Head of caudate nucleus (tissue), 42 donors: ENCODE data around the gene GTF2F2.
"Not testable (repeated sequence)": the region's sequence is repeated elsewhere in the genome, so short reads cannot be mapped to it uniquely, and the experiment has no call there.

ENCODE experiments used
- DNase-seq, 42 donors: peaks; one replicate each; pipeline versions ENCODE4 v3.0.0 to v3.0.0-alpha.2; 2020 to 2021; ENCODE audit warnings: mixed read lengths in 7 of 42
- intact Hi-C: fragments of 100-400 bp; cut with DNase I; formaldehyde crosslinking; loops from one replicate; pipeline ENCODE4 v1.15.0; 2022

Gene GTF2F2

GRCh38 chr13:45229172-45229571 lies 108.9 kb downstream of the GTF2F2 start:
- DNase-seq, result peak in 26 of 42 donors; percentile 6 to 68 (median 44)

GRCh38 chr13:45231305-45231704 lies 111.0 kb downstream of the GTF2F2 start:
- no peak for DNase-seq
- intact Hi-C loops, result no loop called here

More at GRCh38 chr13:45229172-45229571, 108.9 kb downstream of the GTF2F2 start:
- intact Hi-C loops, result no loop called here

GRCh38 chr13:45231722-45232121 lies 111.4 kb downstream of the GTF2F2 start:
- no peak for DNase-seq
- intact Hi-C loops, result no loop called here

GRCh38 chr13:45232591-45232990 lies 112.3 kb downstream of the GTF2F2 start:
- intact Hi-C loops, result no loop called here
- no peak for DNase-seq

- DNase-seq, result no peak
- intact Hi-C loops, result no loop called here
Measured at GRCh38 chr13:45238945-45239795, 118.9 kb downstream of the GTF2F2 start.

- DNase-seq, result no peak
- intact Hi-C loops, result no loop called here
Measured at GRCh38 chr13:45240143-45240542, 119.8 kb downstream of the GTF2F2 start.

- DNase-seq, result no peak
- intact Hi-C loops, result no loop called here
Measured at GRCh38 chr13:45242070-45242469, 121.8 kb downstream of the GTF2F2 start.

DNA sequence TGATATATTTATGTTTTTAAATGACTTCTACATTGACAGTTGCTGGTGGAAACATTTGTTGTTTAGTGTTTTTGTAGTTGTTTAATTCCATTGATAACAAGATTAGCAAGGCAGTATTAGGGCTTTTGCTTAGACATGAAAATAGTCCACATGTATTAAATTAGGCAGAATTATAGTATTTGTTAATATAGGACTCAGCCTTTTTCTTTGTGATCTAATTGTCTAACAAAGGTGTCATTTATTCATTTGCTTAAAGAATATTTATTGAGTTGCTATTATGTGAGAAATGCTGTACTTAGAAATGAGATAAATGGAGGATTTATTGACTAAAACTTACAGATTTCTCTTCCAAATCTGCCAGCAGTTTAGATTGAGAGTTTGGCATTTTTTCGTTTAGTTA lies 122.2 kb downstream of the GTF2F2 start:
- intact Hi-C loops, result no loop called here
- no peak for DNase-seq

DNA sequence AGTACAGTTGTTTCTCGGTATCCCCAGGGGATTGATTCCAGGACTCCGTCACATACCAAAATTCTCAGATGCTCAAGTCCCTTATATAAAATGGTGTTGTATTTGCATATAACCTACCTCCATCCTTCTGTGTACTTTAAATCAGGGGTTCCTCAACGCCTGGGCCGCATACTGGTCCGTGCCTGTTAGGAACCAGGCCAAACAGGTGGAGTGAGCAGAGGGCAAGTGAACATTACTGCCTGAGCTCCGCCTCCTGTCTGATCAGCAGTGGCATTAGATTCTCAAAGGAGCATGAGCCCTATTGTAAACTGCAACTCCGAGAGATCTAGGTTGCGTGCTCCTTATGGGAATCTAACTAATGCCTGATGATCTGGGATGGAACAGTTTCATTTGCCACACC lies 122.8 kb downstream of the GTF2F2 start:
- intact Hi-C loops, result no loop called here

DNA sequence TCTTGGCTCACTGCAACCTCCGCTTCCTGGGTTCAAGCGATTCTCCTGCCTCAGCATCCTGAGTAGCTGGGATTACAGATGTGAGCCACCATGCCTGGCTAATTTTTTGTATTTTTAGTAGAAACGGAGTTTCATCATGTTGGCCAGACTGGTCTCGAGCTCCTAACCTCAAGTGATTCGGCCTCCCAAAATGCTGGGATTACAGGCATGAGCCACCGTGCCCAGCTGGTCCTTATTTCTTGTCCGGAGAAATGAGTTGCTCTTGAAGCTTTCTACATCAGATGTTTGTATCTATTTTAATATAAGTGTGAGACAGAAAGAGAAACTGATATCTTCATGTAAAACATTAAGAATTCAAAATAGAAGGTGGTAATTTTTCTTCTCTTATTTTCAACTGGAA lies 124.4 kb downstream of the GTF2F2 start:
- intact Hi-C loops, DNase-seq: not testable (repeated sequence)

More for the DNA sequence above, 122.8 kb downstream of the GTF2F2 start:
- no peak for DNase-seq

DNA sequence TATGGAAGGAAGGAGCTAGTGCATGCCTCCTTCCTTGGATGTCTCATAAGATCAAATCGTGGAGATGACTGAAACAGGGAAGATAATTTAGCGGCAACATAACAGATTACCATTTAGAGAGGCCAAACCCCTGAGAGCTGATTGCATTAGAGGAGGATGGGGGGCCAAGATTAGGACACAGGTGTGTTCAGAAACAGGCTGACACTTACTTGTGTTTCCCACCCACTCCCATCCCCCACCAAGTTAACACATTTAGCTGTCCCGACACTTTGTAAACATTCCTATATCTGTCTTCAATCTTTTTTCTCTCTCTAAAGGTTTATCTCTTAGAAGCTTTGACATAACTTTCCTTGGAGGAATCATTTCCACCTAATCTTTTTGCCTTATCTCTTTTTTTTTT lies 129.4 kb downstream of the GTF2F2 start:
- intact Hi-C loops, result no loop called here

DNA sequence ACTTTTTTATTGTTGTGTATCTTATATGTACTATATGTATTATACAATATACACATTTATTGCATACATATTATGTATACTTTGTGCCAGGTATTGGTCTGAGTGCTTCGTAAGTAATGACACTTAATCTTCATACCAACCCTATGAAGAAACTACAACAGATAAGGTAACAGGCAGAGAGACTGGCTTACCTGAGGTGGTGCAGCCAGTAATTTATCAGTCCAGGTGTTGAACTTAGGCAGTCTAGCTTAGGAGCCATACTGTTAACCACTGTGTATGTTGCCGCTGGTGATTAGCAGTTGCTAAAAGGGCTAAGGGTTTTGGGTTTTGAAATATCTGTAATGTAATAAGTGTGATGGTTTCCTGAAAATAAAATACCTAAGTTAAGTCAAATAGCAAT lies 134.1 kb downstream of the GTF2F2 start:
- no peak for DNase-seq
- intact Hi-C loops, result no loop called here

More for the DNA sequence above, 129.4 kb downstream of the GTF2F2 start:
- no peak for DNase-seq

DNA sequence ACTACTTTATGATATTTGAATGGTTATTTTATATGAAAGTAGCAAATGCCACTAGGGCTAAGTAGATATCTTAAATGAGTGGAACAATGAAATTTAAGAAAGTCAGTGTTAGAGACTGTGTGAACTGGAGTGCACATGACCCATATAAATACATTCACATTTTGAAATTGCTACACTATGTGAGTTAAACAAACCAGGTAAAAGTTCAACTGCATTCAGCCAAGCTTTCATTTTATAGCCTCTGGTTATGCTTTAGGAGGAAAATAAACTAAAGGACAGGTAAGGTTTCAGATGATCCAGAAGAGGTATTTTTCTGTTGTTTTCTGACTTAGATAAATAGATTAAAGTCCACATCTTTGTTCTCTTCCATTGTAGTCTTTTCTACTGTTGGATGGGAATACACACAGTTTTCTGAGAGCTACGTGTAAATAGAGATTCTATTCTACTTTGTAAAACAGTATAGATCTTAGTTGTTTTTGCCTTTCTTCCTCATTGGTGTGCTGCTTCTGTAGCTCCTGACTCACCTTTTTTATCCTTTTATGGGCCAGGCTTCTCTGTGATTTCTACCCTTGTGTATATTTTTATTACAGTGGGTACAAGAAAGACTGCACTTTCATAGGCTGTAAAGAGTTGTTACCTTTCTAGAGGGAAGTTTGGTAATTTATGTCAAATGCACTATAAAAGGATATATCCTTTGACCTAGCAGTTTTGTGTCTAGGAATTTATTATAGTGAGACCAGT lies 135.1 kb downstream of the GTF2F2 start:
- DNase-seq, result no peak

DNA sequence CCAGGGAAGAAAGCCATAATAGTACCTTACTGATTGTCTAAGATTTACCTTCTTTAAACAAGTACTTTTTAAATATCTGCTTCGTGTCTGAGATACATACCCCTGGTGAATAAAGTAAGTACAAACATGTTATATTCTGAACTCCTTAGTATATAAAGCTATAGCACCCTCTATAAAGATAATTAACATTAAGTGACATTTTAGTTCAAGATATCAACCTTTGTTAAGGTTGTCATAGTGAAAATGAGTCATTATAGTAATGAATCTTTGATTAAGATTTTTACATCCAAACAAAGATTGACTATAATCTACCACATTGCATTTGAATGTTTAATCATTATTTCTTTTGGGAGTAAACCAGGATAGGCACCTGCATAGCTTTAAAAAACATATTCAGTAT lies 135.9 kb downstream of the GTF2F2 start:
- intact Hi-C loops, result no loop called here

More for the DNA sequence above, 135.1 kb downstream of the GTF2F2 start:
- intact Hi-C loops, result no loop called here

GRCh38 chr13:45257638-45258333 lies 137.5 kb downstream of the GTF2F2 start:
- no peak for DNase-seq
- intact Hi-C loops, result no loop called here

More for the DNA sequence above, 135.9 kb downstream of the GTF2F2 start:
- DNase-seq, result no peak

DNA sequence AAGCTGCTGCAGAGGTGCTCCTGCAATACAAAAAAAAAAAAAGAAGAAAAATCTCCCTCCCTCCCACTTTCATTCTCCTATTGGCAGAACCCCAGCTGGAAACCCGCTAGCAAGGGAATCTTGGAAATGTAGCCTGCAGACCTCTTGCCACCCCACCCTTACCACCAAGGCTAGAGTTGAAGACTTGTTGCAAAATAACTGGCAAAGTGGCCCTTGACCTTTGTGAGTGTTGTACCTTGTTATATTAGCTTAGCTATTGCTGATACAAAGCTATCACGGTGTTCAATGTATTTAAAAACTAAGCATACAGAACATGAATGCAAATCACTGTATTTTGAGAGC lies 138.0 kb downstream of the GTF2F2 start:
- no peak for DNase-seq
- intact Hi-C loops, result no loop called here

DNA sequence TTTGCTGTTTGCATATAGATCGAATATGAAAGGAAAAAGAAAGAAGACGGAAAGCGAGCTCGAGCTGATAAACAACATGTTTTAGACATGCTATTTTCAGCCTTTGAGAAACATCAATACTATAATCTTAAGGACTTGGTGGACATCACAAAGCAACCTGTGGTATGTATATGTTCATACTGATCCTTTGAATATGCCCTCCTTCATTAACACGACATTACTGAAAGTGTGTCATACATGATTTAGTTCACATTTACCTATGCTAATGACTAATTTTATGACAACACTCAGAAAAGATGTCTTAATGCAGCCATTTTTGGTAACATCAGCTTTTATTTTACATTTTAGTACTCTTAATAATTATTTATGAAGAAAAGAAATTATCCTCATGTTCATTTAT lies 146.9 kb downstream of the GTF2F2 start:
- intact Hi-C loops, result no loop called here

GRCh38 chr13:45269204-45269603 lies 148.9 kb downstream of the GTF2F2 start:
- DNase-seq, result no peak
- intact Hi-C loops, result no loop called here

More for the DNA sequence above, 146.9 kb downstream of the GTF2F2 start:
- no peak for DNase-seq

DNA sequence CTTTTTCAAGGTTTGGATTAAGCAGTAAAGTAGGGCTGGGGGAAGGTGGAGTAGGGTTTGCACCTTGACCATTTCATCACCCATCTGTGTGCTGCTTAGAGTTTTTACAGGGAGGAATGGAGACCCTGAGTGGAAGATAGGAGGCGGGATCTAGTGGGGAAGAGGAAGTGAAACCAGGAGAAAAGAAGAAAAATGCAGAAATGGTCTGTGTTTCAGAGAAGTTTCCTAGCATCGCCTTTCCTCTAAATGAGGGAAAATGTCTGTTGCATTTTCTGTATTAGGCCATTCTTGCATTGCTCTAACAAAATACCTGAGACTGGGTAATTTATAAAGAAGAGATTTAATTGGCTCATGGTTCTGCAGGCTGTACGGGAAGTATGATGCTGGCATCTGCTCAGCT lies 156.6 kb downstream of the GTF2F2 start:
- no peak for DNase-seq
- intact Hi-C loops, result loop anchor here (5.0 kb wide), 1 partner anchor 230 kb away; no protein-coding TSS in a partner anchor
